ENCODE data around the gene GAB2.

GAB2 gene

GRCh38 chr11:78400702-78401101 lies 16.9 kb downstream of the GAB2 start:
- no peak for DNase-seq (ENCODE audit: low read depth in 2 of 2)

- no peak for DNase-seq (ENCODE audit: low read depth in 2 of 2)
Measured at GRCh38 chr11:78400116-78400515, 17.5 kb downstream of the GAB2 start.

- DNase-seq (ENCODE audit: low read depth in 2 of 2): no peak
Measured at GRCh38 chr11:78399136-78399535, 18.5 kb downstream of the GAB2 start.

- DNase-seq (ENCODE audit: low read depth in 2 of 2): no peak
Measured at GRCh38 chr11:78398715-78399114, 18.9 kb downstream of the GAB2 start.

GRCh38 chr11:78397398-78397797 lies 20.2 kb downstream of the GAB2 start:
- no peak for DNase-seq (ENCODE audit: low read depth in 2 of 2)

GRCh38 chr11:78395597-78395996 lies 22.0 kb downstream of the GAB2 start:
- DNase-seq (ENCODE audit: low read depth in 2 of 2): no peak

GRCh38 chr11:78392854-78393253 lies 24.8 kb downstream of the GAB2 start:
- no peak for DNase-seq (ENCODE audit: low read depth in 2 of 2)

- no peak for DNase-seq (ENCODE audit: low read depth in 2 of 2)
Measured at GRCh38 chr11:78391424-78391823, 26.2 kb downstream of the GAB2 start.

- DNase-seq (ENCODE audit: low read depth in 2 of 2): no peak
Measured at GRCh38 chr11:78390809-78391208, 26.8 kb downstream of the GAB2 start.

- no peak for DNase-seq (ENCODE audit: low read depth in 2 of 2)
Measured at GRCh38 chr11:78386215-78386941, 31.2 kb downstream of the GAB2 start.

- DNase-seq (ENCODE audit: low read depth in 2 of 2): no peak
Measured at GRCh38 chr11:78385205-78385604, 32.4 kb downstream of the GAB2 start.

GRCh38 chr11:78384231-78384630 lies 33.4 kb downstream of the GAB2 start:
- DNase-seq (ENCODE audit: low read depth in 2 of 2): no peak

GRCh38 chr11:78381865-78382264 lies 35.8 kb downstream of the GAB2 start:
- no peak for DNase-seq (ENCODE audit: low read depth in 2 of 2)

GRCh38 chr11:78380615-78381051 lies 37.0 kb downstream of the GAB2 start:
- no peak for DNase-seq (ENCODE audit: low read depth in 2 of 2)

- no peak for DNase-seq (ENCODE audit: low read depth in 2 of 2)
Measured at GRCh38 chr11:78379039-78379670, 38.5 kb downstream of the GAB2 start.

- no peak for DNase-seq (ENCODE audit: low read depth in 2 of 2)
Measured at GRCh38 chr11:78377625-78378418, 39.8 kb downstream of the GAB2 start.

GRCh38 chr11:78376858-78377257 lies 40.8 kb downstream of the GAB2 start:
- no peak for DNase-seq (ENCODE audit: low read depth in 2 of 2)

GRCh38 chr11:78374917-78375316 lies 42.7 kb downstream of the GAB2 start:
- DNase-seq (ENCODE audit: low read depth in 2 of 2): no peak

GRCh38 chr11:78373689-78374088 lies 43.9 kb downstream of the GAB2 start:
- DNase-seq (ENCODE audit: low read depth in 2 of 2): no peak

- no peak for DNase-seq (ENCODE audit: low read depth in 2 of 2)
Measured at GRCh38 chr11:78372114-78372768, 45.4 kb downstream of the GAB2 start.

- DNase-seq (ENCODE audit: low read depth in 2 of 2): no peak
Measured at GRCh38 chr11:78371221-78371891, 46.3 kb downstream of the GAB2 start.

Data from activated CD8-positive, alpha-beta memory T cell treated with anti-CD3 and anti-CD28 coated beads for 4 hours (primary cell).